Heart left ventricle (tissue), 16 donors: ENCODE data around the gene RALGPS1. TPM values are rescaled to one million over a fixed set of nuclear protein-coding genes. Genes with fewer than 3 reads are reported as not detected.
A peak's percentile ranks its signal among the peaks of the same experiment; 100 is the strongest.

Experiments
- ATAC-seq, 4 donors: fragments of 200-7000 bp; cut with Tn5 transposase; one replicate each; pipeline ENCODE4 v1.9.1; 2020 to 2022; ENCODE audit warnings: moderate library complexity in 4 of 4, mild to moderate bottlenecking in 3 of 4, moderate number of reproducible peaks in 1 of 4
- DNase-seq, 5 donors: peaks; one replicate each; pipeline ENCODE4 v3.0.0-alpha.2; 2020
- H3K27ac ChIP-seq, 12 donors: fragments of 200-600 bp; sonication (generic) in 4 of 12; one replicate each; pipeline versions ENCODE4 v1.5.0 to v1.8.0; 2016 to 2022; ENCODE audit warnings: mild to moderate bottlenecking in 2 of 12
- H3K27me3 ChIP-seq, 9 donors: fragments of 200-600 bp; sonication (generic) in 2 of 9; one replicate each; pipeline versions ENCODE4 v1.5.1 to v1.8.0; 2016 to 2022; ENCODE audit warnings: mild to moderate bottlenecking in 3 of 9
- H3K36me3 ChIP-seq, 9 donors: fragments of 200-600 bp; sonication (generic) in 2 of 9; one replicate each; pipeline versions ENCODE4 v1.5.0 to v1.8.0; 2018 to 2022; ENCODE audit warnings: mild to moderate bottlenecking in 2 of 9
- H3K4me1 ChIP-seq, 12 donors: fragments of 200-600 bp; sonication (generic) in 4 of 12; one replicate each; pipeline versions ENCODE4 v1.5.0 to v1.8.0; 2016 to 2022; ENCODE audit warnings: mild to moderate bottlenecking in 3 of 12
- H3K4me3 ChIP-seq, 12 donors: fragments of 200-600 bp; sonication (generic) in 4 of 12; one replicate each; pipeline versions ENCODE4 v1.5.0 to v1.8.0; 2017 to 2022; ENCODE audit warnings: mild to moderate bottlenecking in 9 of 12, moderate library complexity in 4 of 12
- H3K9me3 ChIP-seq, 12 donors: fragments of 200-600 bp; sonication (generic) in 4 of 12; one replicate each; pipeline versions ENCODE4 v1.5.0 to v1.8.0; 2016 to 2022; ENCODE audit warnings: mild to moderate bottlenecking in 1 of 12
- CTCF ChIP-seq, 12 donors: fragments of 200-600 bp; sonication (generic) in 4 of 12; IDR thresholded peaks; one replicate each; pipeline versions ENCODE4 v1.5.0 to v1.8.0; 2018 to 2022; ENCODE audit warnings: antibody characterized with exemption in 12 of 12, mild to moderate bottlenecking in 5 of 12
- POLR2A ChIP-seq, 2 donors: fragments of 450-650 bp; IDR thresholded peaks; one replicate each; pipeline ENCODE4 v1.6.1; 2017; ENCODE audit warnings: antibody characterized with exemption in 2 of 2, mild to moderate bottlenecking in 2 of 2, moderate library complexity in 2 of 2
- WGBS, 4 donors: extraction: QIAGEN DNeasy Blood & Tissue Kit in 2 of 4; methylation state at CpG; one replicate each; pipeline versions ENCODE4 v1.1.5 to v1.1.7; 2013 to 2018; 5-methylcytosine and 5-hydroxymethylcytosine counted together
- intact Hi-C, 10 donors: fragments of 100-400 bp; cut with DNase I; formaldehyde crosslinking; loops; one replicate each; pipeline versions ENCODE4 v1.11.1 to v1.14.2; 2022
- polyA plus RNA-seq, 2 donors: library from polyadenylated mRNA; stranded (reverse); fragments of 200-250 nt; gene quantifications; one replicate each; pipeline ENCODE4 v1.2.3, GENCODE V29; 2013
- total RNA-seq, 9 donors: library from RNA; depleted of rRNA in 2 of 9; stranded (reverse); fragments of >200 nt in 2 of 9; fragmentation: NEBNext Ultra II Directional in 3 of 9; extraction: Animal tissue kit (Norgen Biotek cat#: 25700) in 3 of 9; gene quantifications; one replicate each; pipeline versions ENCODE4 v1.1.0 to v1.2.4, GENCODE V29; 2016 to 2023
- donor health status: ischemic (EF 13 %, LVEDD 7.1; RV severe dilation, severe dysfunction).
- donor health status: healthy with polysubstance abuse.
- donor health status: DM: no; HTN: yes; CAD: no.
- donor health status: DM: no; HTN: no; CAD: no.
- donor health status: ischemic (EF 25% LVEDD 6.9; RV normal size, moderate dysfunction).
- donor health status: ischemic (EF 25% LVEDD 5.7; RV mildly dilated, moderate dysfunction).
- donor health status: healthy.
- donor health status: DM: yes; HTN: yes; CAD: no.
- donor health status: ischemic (EF 35%, LVEDD 5.7; RV mildly dilated, moderate dysfunction).
- donor health status: nonischemic (EF 11% LVEDD 7.7; RV severe dilation, severe dysfunction).
- donor health status: DM: yes; HTN: yes; CAD: no.
- donor health status: PGD.
- donor health status: ischemic (EF 29% LVEDD 5.4; RV normal size, mild dysfunction).
- donor health status: nonischemic (EF 23%, LVEDD 6.1; RV moderate dilation, normal function).

RALGPS1 gene
- total and polyA plus RNA-seq, 11 donors, result 8.0 to 21.8 (median 14.4) TPM

GRCh38 chr9:127263237-127263636 is 348.7 kb downstream of the RALGPS1 start:
- no peak overlapping the region for H3K4me3 ChIP-seq
- no peak for DNase-seq
- no peaks in the 10 kb centered on the region for H3K27me3 ChIP-seq
- ATAC-seq, result no peak
- no peaks in the 10 kb centered on the region for H3K9me3 ChIP-seq
- peak overlapping the region in 7 of 12 donors; percentile 8 to 79 (median 54) for H3K27ac ChIP-seq
- 92 to 95% (median 94%) methylated on average over 9 of the region's 9 CpGs for WGBS, 4 donors
- TF ChIP-seq POLR2A (IDR thresholded peaks at IDR 0.05) (no peak), CTCF (IDR thresholded peaks at IDR 0.05) (no peak)
- peaks cover 0 to 37% (median 12%) of the 10 kb centered on the region in 12 donors for H3K4me1 ChIP-seq
- H3K36me3 ChIP-seq, result peaks cover 0 to 2% (median 0%) of the 10 kb centered on the region in 9 donors
- intact Hi-C loops, result loop anchor here in 1 of 10 donors (5.0 kb wide), 1 partner anchor 54 kb away; no protein-coding TSS in a partner anchor

DNA sequence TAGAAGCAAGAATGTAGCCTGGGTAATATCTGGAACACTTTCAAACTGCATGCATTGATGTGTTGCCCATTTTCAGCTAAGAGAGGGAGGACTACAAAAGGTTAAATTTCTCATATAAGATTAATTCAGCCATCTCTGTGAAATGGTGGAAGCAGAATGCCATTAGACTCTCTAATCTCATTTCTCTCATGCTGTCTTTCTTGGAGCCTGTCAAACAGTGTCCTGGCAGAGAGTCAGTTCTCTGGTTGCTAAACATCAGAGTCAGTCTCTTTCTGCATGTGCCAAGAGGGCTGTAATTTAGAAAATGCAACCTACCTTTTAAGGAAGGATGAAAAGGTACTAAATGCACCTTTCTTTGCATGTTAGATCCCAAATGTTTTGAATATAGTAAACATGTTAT is 349.1 kb downstream of the RALGPS1 start:
- Histone ChIP-seq H3K27me3 (no peaks in the 10 kb centered on the region), H3K36me3 (peaks cover 0 to 2% (median 0%) of the 10 kb centered on the region in 9 donors), H3K27ac (peak overlapping the region in 10 of 12 donors; percentile 8 to 86 (median 57)), H3K4me1 (peaks cover 0 to 40% (median 13%) of the 10 kb centered on the region in 12 donors), H3K4me3 (peak overlapping the region in 7 of 12 donors; percentile 31 to 57 (median 47)), H3K9me3 (no peaks in the 10 kb centered on the region)
- ATAC-seq, result peak; percentile 52 to 76 (median 70)
- DNase-seq, result peak in 2 of 5 donors; percentile 39 to 40
- TF ChIP-seq CTCF (IDR thresholded peaks at IDR 0.05) (no peak), POLR2A (IDR thresholded peaks at IDR 0.05) (no peak)
- intact Hi-C loops, result loop anchor here in 1 of 10 donors (5.0 kb wide), 1 partner anchor 54 kb away; no protein-coding TSS in a partner anchor

DNA sequence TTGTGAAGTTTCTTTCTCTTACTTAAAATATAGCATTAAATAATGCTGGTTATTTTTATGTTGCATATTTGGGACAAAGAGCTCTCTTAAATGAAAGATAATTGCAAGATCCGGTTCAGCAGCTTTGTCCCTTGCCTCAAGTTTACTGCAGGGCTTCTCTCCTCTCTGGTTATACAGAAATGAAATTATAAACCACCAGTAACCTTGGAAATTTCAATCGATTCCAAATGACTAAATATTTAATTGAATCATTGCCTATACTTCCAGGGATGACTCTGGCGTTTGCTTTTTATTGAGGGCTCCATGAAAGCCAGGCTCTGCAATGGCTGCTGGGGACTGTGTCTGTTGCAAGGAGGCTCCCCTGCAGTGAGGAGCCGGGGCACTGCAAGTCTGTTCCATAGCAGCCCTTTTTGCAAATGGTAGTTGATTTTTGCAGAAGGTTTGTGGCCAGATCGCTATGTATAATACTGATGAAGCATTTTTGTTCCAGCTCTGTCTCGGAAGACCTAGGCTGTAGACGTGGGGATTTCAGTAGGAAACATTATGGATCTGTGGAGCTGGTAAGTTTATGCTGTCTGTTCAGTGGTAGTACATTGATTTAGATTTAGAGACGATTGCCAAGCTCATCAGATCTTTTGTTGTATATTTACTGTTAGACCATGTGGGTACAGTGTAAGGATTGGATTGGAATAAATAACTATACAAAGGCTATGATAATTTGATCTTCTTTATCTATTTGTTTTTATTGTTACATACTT is 350.1 kb downstream of the RALGPS1 start, which contains the start of gene GARNL3:
TSS of gene GARNL3 (plus strand) at position 313 of the 758 bp plus-strand sequence. CDS start at position 417, 104 bp downstream.
- H3K36me3 ChIP-seq, result peaks cover 0 to 2% (median 0%) of the 10 kb centered on the region in 9 donors
- intact Hi-C loops, result loop anchor here in 1 of 10 donors (5.0 kb wide), 1 partner anchor 53 kb away; no protein-coding TSS in a partner anchor
- TF ChIP-seq CTCF (IDR thresholded peaks at IDR 0.05), result no peak
- no peak for TF ChIP-seq POLR2A (IDR thresholded peaks at IDR 0.05)
- no peaks in the 10 kb centered on the region for H3K9me3 ChIP-seq
- WGBS, 4 donors, result 43 to 51% (median 48%) methylated on average over 8 of the region's 8 CpGs
- peak; percentile 42 to 66 (median 51) for ATAC-seq
- H3K4me1 ChIP-seq, result peaks cover 0 to 36% (median 9%) of the 10 kb centered on the region in 12 donors
- peak in 1 of 5 donors; percentile 32 for DNase-seq
- H3K4me3 ChIP-seq, result peak within 1 kb of the TSS in 9 of 12 donors; percentile 21 to 57 (median 44)
- H3K27me3 ChIP-seq, result no peaks in the 10 kb centered on the region
- H3K27ac ChIP-seq, result peak within 1 kb of the TSS in 11 of 12 donors; percentile 32 to 86 (median 59)
